NB4 (cell line): ENCODE measurements around the gene SAFB2.

Source experiments
- CTCF ChIP-seq: IDR thresholded peaks from one replicate; pipeline ENCODE4 v1.5.1; 2012; ENCODE audit warnings: low read depth, low read length
- MAX ChIP-seq: IDR thresholded peaks from 2 replicates; pipeline ENCODE4 v1.6.1; 2011; ENCODE audit warnings: low read depth, low read length
- POLR2A ChIP-seq: IDR thresholded peaks from 2 replicates; pipeline ENCODE4 v1.6.1; 2011; ENCODE audit warnings: mild to moderate bottlenecking; ENCODE audit not compliant: insufficient read length; ENCODE audit errors: extremely low read depth

GRCh38 chr19:5635427-5635826, 12.9 kb upstream of the SAFB2 start:
- TF ChIP-seq CTCF (no peak), POLR2A (no peak), MAX (no peak)
